ENCODE data around the gene ZNF423.

DNA sequence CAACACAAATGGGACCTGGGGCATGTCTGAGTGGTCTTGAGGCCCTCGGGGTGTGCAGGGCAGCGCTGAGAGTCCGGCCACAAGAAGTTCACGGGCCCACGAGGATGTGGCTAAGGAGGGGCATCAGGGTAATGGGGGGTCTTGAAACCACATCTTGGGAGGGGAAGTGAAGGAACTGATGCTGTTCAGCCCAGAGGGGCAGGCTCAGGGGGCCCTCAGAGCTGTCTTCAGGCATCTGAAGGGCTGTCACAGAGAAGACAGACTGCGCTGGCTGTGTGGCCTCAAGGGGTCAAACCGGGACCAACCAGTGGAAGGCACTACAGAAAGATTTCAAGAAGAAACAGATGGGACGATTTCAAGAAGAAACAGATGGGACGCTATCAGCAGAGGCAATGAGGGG, 45.1 kb downstream of the ZNF423 start:
- TF ChIP-seq GATA3 (IDR thresholded peaks at IDR 0.05; ENCODE audit: low read depth, low read length) (no peak), GATA2 (IDR thresholded peaks at IDR 0.05; ENCODE audit: low read depth, low read length) (no peak)

All from SH-SY5Y (cell line).